ENCODE results near the gene FHIT.
A peak's percentile ranks its signal among the peaks of the same experiment; 100 is the strongest.

FHIT gene

GRCh38 chr3:60954048-60954447 is 297.2 kb downstream of the FHIT start:
- no peak for TF ChIP-seq CTCF (IDR thresholded peaks at IDR 0.05; ENCODE audit: control insufficient read depth, insufficient read depth, low read depth, low read length, missing control alignments)
- DNase-seq (ENCODE audit: low read depth): peak; percentile 39
- H3K4me3 ChIP-seq (ENCODE audit: control insufficient read depth, low read depth, low read length): no peak overlapping the region

GRCh38 chr3:60953351-60953750 is 297.9 kb downstream of the FHIT start:
- H3K4me3 ChIP-seq (ENCODE audit: control insufficient read depth, low read depth, low read length): no peak overlapping the region
- peak; percentile 21 for DNase-seq (ENCODE audit: low read depth)
- no peak for TF ChIP-seq CTCF (IDR thresholded peaks at IDR 0.05; ENCODE audit: control insufficient read depth, insufficient read depth, low read depth, low read length, missing control alignments)

- no peak for TF ChIP-seq CTCF (IDR thresholded peaks at IDR 0.05; ENCODE audit: control insufficient read depth, insufficient read depth, low read depth, low read length, missing control alignments)
- DNase-seq (ENCODE audit: low read depth): no peak
- no peak overlapping the region for H3K4me3 ChIP-seq (ENCODE audit: control insufficient read depth, low read depth, low read length)
Observed at GRCh38 chr3:60952055-60952454, 299.2 kb downstream of the FHIT start.

GRCh38 chr3:60949146-60949545 is 302.1 kb downstream of the FHIT start:
- no peak overlapping the region for H3K4me3 ChIP-seq (ENCODE audit: control insufficient read depth, low read depth, low read length)
- DNase-seq (ENCODE audit: low read depth): no peak
- no peak for TF ChIP-seq CTCF (IDR thresholded peaks at IDR 0.05; ENCODE audit: control insufficient read depth, insufficient read depth, low read depth, low read length, missing control alignments)

GRCh38 chr3:60948488-60948887 is 302.8 kb downstream of the FHIT start:
- TF ChIP-seq CTCF (IDR thresholded peaks at IDR 0.05; ENCODE audit: control insufficient read depth, insufficient read depth, low read depth, low read length, missing control alignments): peak; percentile 43
- no peak for DNase-seq (ENCODE audit: low read depth)
- H3K4me3 ChIP-seq (ENCODE audit: control insufficient read depth, low read depth, low read length): no peak overlapping the region

GRCh38 chr3:60935709-60936108 is 315.5 kb downstream of the FHIT start:
- no peak overlapping the region for H3K4me3 ChIP-seq (ENCODE audit: control insufficient read depth, low read depth, low read length)
- DNase-seq (ENCODE audit: low read depth): peak; percentile 34
- TF ChIP-seq CTCF (IDR thresholded peaks at IDR 0.05; ENCODE audit: control insufficient read depth, insufficient read depth, low read depth, low read length, missing control alignments): no peak

- H3K4me3 ChIP-seq (ENCODE audit: control insufficient read depth, low read depth, low read length): no peak overlapping the region
- DNase-seq (ENCODE audit: low read depth): no peak
- TF ChIP-seq CTCF (IDR thresholded peaks at IDR 0.05; ENCODE audit: control insufficient read depth, insufficient read depth, low read depth, low read length, missing control alignments): no peak
Observed at GRCh38 chr3:60933824-60934223, 317.4 kb downstream of the FHIT start.

Measured in AG09309 (cell line).